Endothelial cell of umbilical vein (primary cell): Measurements from ENCODE around the gene MED27. TPM values are rescaled to one million over a fixed set of nuclear protein-coding genes. Genes with fewer than 3 reads are reported as not detected.

Source experiments
- BruUV-seq: library from RNA; stranded (reverse); fragments of 400-500 nt; replicated peaks from 2 replicates; lab custom pipeline; 2021; lab: Mats Ljungman, UMichigan
- CTCF ChIA-PET: fragments of 300-600, 350-600 bp; sonication (Branson Sonifier 250); formaldehyde crosslinking; loops from one replicate; lab custom pipeline; 2021; ENCODE audit warnings: antibody characterized with exemption, inconsistent platforms; lab: Charles Lee
- POLR2A ChIA-PET: fragments of 300-600, 350-600 bp; sonication (Branson Sonifier 250); formaldehyde crosslinking; loops from one replicate; lab custom pipeline; 2021; ENCODE audit warnings: antibody characterized with exemption, inconsistent platforms; lab: Charles Lee
- DNase-seq: peaks from one replicate; pipeline ENCODE4 v3.0.0-alpha.2; 2011; ENCODE audit warnings: low read depth, low spot score
- FAIRE-seq: peaks from 2 replicates; lab custom pipeline; 2011; peaks lifted over from hg19 to GRCh38; lab: Jason Lieb, UNC
- H2AFZ ChIP-seq: 2 replicates; pipeline ENCODE4 v1.6.0; 2012; ENCODE audit warnings: low read depth, low read length, control low read depth, inconsistent platforms
- H3K27ac ChIP-seq: 2 replicates; pipeline ENCODE4 v1.5.1; 2011; ENCODE audit warnings: low read depth, mild to moderate bottlenecking, control low read depth, low read length, moderate library complexity; ENCODE audit not compliant: insufficient read depth
- H3K27me3 ChIP-seq, 2 experiments: 2 replicates each; pipeline versions ENCODE4 v1.6.0 to v1.6.1; 2011; ENCODE audit warnings: low read length in 2 of 2, mixed read lengths in 1 of 2; ENCODE audit not compliant: control insufficient read depth in 2 of 2, insufficient read depth in 2 of 2
- H3K36me3 ChIP-seq, 2 experiments: 2 replicates in 1 of 2; 3 replicates in 1 of 2; pipeline ENCODE4 v1.5.1; 2011; ENCODE audit warnings: low read length in 2 of 2, mild to moderate bottlenecking in 1 of 2, moderate library complexity in 1 of 2; ENCODE audit not compliant: control insufficient read depth in 2 of 2, insufficient read depth in 2 of 2; ENCODE audit errors: extremely low read depth in 1 of 2
- H3K4me1 ChIP-seq: 3 replicates; pipeline ENCODE4 v1.5.1; 2011; ENCODE audit warnings: mild to moderate bottlenecking, low read length; ENCODE audit not compliant: control insufficient read depth, insufficient read depth; ENCODE audit errors: extremely low read depth
- H3K4me2 ChIP-seq: 2 replicates; pipeline ENCODE4 v1.6.1; 2011; ENCODE audit warnings: low read length, control low read depth, mixed read lengths; ENCODE audit not compliant: insufficient read depth
- H3K4me3 ChIP-seq, 3 experiments: fragments of 200-600 bp in 1 of 3; sonication (generic), shearing (Covaris generic) in 1 of 3; replicated peaks in 1 of 3; 2 replicates each; pipeline ENCODE4 v1.5.1; 2011 to 2016; ENCODE audit warnings: control low read depth in 3 of 3, low read length in 3 of 3, mild to moderate bottlenecking in 2 of 3, inconsistent platforms in 1 of 3, low read depth in 1 of 3, moderate library complexity in 1 of 3; ENCODE audit not compliant: insufficient read depth in 1 of 3
- H3K79me2 ChIP-seq: 2 replicates; pipeline ENCODE4 v1.6.0; 2012; ENCODE audit warnings: low read length, inconsistent platforms; ENCODE audit not compliant: control insufficient read depth, insufficient read depth
- H3K9ac ChIP-seq: replicated peaks from 2 replicates; pipeline ENCODE3; 2011; ENCODE audit warnings: low read length, control low read depth; ENCODE audit not compliant: insufficient read depth; ENCODE audit errors: extremely low read depth
- H3K9me1 ChIP-seq: replicated peaks from 3 replicates; pipeline ENCODE4 v1.6.0; 2011; ENCODE audit warnings: mild to moderate bottlenecking, low read length; ENCODE audit not compliant: control insufficient read depth, insufficient read depth; ENCODE audit errors: extremely low read depth
- H3K9me3 ChIP-seq: replicated peaks from 2 replicates; pipeline ENCODE4 v1.5.1; 2012; ENCODE audit warnings: low read length, inconsistent platforms; ENCODE audit not compliant: control insufficient read depth, insufficient read depth
- H4K20me1 ChIP-seq: replicated peaks from 2 replicates; pipeline ENCODE3; 2011; ENCODE audit warnings: mild to moderate bottlenecking, low read length; ENCODE audit not compliant: control insufficient read depth, insufficient read depth; ENCODE audit errors: extremely low read depth
- CTCF ChIP-seq, 2 donors: IDR thresholded peaks; 1 replicate in 1 of 2; 2 replicates in 1 of 2; pipeline ENCODE4 v1.5.1; 2011; ENCODE audit warnings: low read length in 2 of 2, mild to moderate bottlenecking in 2 of 2, moderate library complexity in 2 of 2, control low read depth in 1 of 2, inconsistent platforms in 1 of 2, low read depth in 1 of 2; ENCODE audit not compliant: insufficient read depth in 1 of 2; ENCODE audit errors: extremely low read depth in 1 of 2
- EZH2 ChIP-seq: IDR thresholded peaks from 2 replicates; pipeline ENCODE4 v1.6.1; 2012; ENCODE audit warnings: borderline replicate concordance, low read depth, mild to moderate bottlenecking, moderate library complexity, low read length, inconsistent platforms; ENCODE audit not compliant: severe bottlenecking
- FOS ChIP-seq: IDR thresholded peaks from 2 replicates; pipeline ENCODE4 v1.6.1; 2011; ENCODE audit warnings: mild to moderate bottlenecking, low read length, moderate library complexity, borderline replicate concordance; ENCODE audit not compliant: insufficient read depth
- GATA2 ChIP-seq: IDR thresholded peaks from 2 replicates; pipeline ENCODE4 v1.7.0; 2011; ENCODE audit warnings: low read depth, mild to moderate bottlenecking, moderate library complexity, mixed read lengths, low read length; ENCODE audit not compliant: insufficient read length, insufficient read depth
- JUN ChIP-seq: IDR thresholded peaks from 2 replicates; pipeline ENCODE4 v1.6.1; 2011; ENCODE audit warnings: borderline replicate concordance, low read depth; ENCODE audit not compliant: insufficient read length, insufficient read depth
- MAX ChIP-seq: IDR thresholded peaks from 2 replicates; pipeline ENCODE4 v1.6.1; 2011; ENCODE audit not compliant: insufficient read depth, insufficient read length
- MYC ChIP-seq: IDR thresholded peaks from one replicate; pipeline ENCODE4 v1.6.1; 2011; ENCODE audit warnings: mild to moderate bottlenecking, low read depth, low read length
- POLR2A ChIP-seq: IDR thresholded peaks from 2 replicates; pipeline ENCODE4 v1.6.1; 2012; ENCODE audit warnings: low read depth, mild to moderate bottlenecking, control low read depth, low read length
- POLR2AphosphoS5 ChIP-seq: IDR thresholded peaks from 2 replicates; pipeline ENCODE4 v1.6.1; 2012; ENCODE audit warnings: low read depth, mild to moderate bottlenecking, control low read depth, low read length, moderate library complexity; ENCODE audit not compliant: insufficient read depth
- dilution Hi-C: fragments of 300-500 bp; cut with MboI; formaldehyde crosslinking; loops from one replicate; pipeline ENCODE4 v1.15.0; 2019; ENCODE audit warnings: low sequenced_read_pairs; ENCODE audit not compliant: extremely low pct_ligation_motif_present
- intact Hi-C: fragments of 100-400 bp; cut with micrococcal nuclease; formaldehyde crosslinking; loops from one replicate; pipeline ENCODE4 v1.10.0; 2022
- polyA plus RNA-seq, 4 experiments: library from polyadenylated mRNA; depleted of rRNA in 3 of 4; stranded (reverse) in 3 of 4; unstranded in 1 of 4; fragments of >200 nt; gene quantifications; 2 replicates each; pipeline versions ENCODE4 v1.2.1 to v1.2.3, GENCODE V29; 2011 to 2012; ENCODE audit warnings: missing spikeins in 1 of 4
- total RNA-seq: library from RNA; stranded (reverse); gene quantifications from 2 replicates; pipeline ENCODE4 v1.2.3, GENCODE V29; 2021

Gene MED27
- total and polyA plus RNA-seq, 2 donors (not counting 3 experiments of a cell fraction or from before 2014, with no cell fraction given), result 27.9 to 47.8 TPM

GRCh38 chr9:131849391-131849790 is 230.3 kb downstream of the MED27 start:
- dilution Hi-C loops (no loop called here), intact Hi-C loops (no loop called here)
- Histone ChIP-seq H3K36me3 (no peaks in the 10 kb centered on the region), H3K9ac (no peak overlapping the region), H3K27me3 (peaks cover 0 to 1% of the 10 kb centered on the region in 2 experiments), H3K9me3 (no peaks in the 10 kb centered on the region), H3K4me3 (no peak overlapping the region), H2AFZ (no peak overlapping the region), H3K4me2 (no peak overlapping the region), H3K9me1 (no peaks in the 10 kb centered on the region), H3K79me2 (no peaks in the 10 kb centered on the region), H3K4me1 (no peaks in the 10 kb centered on the region), H4K20me1 (no peaks in the 10 kb centered on the region), H3K27ac (no peak overlapping the region)
- no peak for TF ChIP-seq EZH2
- no peak for TF ChIP-seq POLR2AphosphoS5
- no peak for TF ChIP-seq MYC
- no peak for TF ChIP-seq POLR2A
- no peak for TF ChIP-seq CTCF (IDR thresholded peaks at IDR 0.05; ENCODE audit: extremely low read depth in 1 of 2, insufficient read depth in 1 of 2, low read depth in 1 of 2, low read length in 2 of 2)
- no peak for TF ChIP-seq JUN
- no peak for TF ChIP-seq MAX
- no peak for TF ChIP-seq FOS
- TF ChIP-seq GATA2, result no peak
- DNase-seq (no peak), FAIRE-seq (no peak)
- no TSS peak for BruUV-seq
- ChIA-PET POLR2A (no interaction called here), CTCF (no interaction called here)
